Fibroblast of lung (primary cell): Measurements from ENCODE around the gene CHST8. TPM values are rescaled to one million over a fixed set of nuclear protein-coding genes. Genes with fewer than 3 reads are reported as not detected.

ENCODE experiments used
- DNase-seq, 2 donors: peaks; one replicate each; pipeline versions ENCODE4 v3.0.0 to v3.0.0-alpha.2; 2010; ENCODE audit warnings: low read depth in 2 of 2
- H2AFZ ChIP-seq: 2 replicates; pipeline ENCODE4 v1.5.1; 2012; ENCODE audit warnings: low read length, control low read depth, inconsistent platforms
- H3K27ac ChIP-seq: 2 replicates; pipeline ENCODE4 v1.5.1; 2011; ENCODE audit warnings: low read length, control low read depth; ENCODE audit not compliant: insufficient read depth
- H3K27me3 ChIP-seq: 2 replicates; pipeline ENCODE4 v1.5.1; 2011; ENCODE audit warnings: mild to moderate bottlenecking, low read length; ENCODE audit not compliant: control insufficient read depth, insufficient read depth
- H3K36me3 ChIP-seq: 2 replicates; pipeline ENCODE4 v1.5.1; 2011; ENCODE audit warnings: low read length; ENCODE audit not compliant: control insufficient read depth, insufficient read depth
- H3K4me1 ChIP-seq: 2 replicates; pipeline ENCODE4 v1.5.1; 2011; ENCODE audit warnings: low read length; ENCODE audit not compliant: control insufficient read depth, insufficient read depth; ENCODE audit errors: extremely low read depth
- H3K4me2 ChIP-seq: 2 replicates; pipeline ENCODE4 v1.5.1; 2011; ENCODE audit warnings: low read length, control low read depth; ENCODE audit not compliant: insufficient read depth; ENCODE audit errors: extremely low read depth
- H3K4me3 ChIP-seq, 4 experiments: fragments of 200-600 bp in 1 of 4; sonication (generic) in 1 of 4; replicated peaks in 1 of 4; 2 replicates each; pipeline ENCODE4 v1.5.1; 2011 to 2016; ENCODE audit warnings: low read length in 4 of 4, low read depth in 3 of 4, mild to moderate bottlenecking in 3 of 4, control low read depth in 2 of 4, inconsistent platforms in 1 of 4, mixed read lengths in 1 of 4; ENCODE audit not compliant: insufficient read depth in 1 of 4; ENCODE audit errors: control extremely low read depth in 1 of 4
- H3K79me2 ChIP-seq: 2 replicates; pipeline ENCODE4 v1.5.1; 2012; ENCODE audit warnings: mild to moderate bottlenecking, low read length, inconsistent platforms; ENCODE audit not compliant: control insufficient read depth, insufficient read depth
- H3K9ac ChIP-seq: 2 replicates; pipeline ENCODE4 v1.5.1; 2011; ENCODE audit warnings: mild to moderate bottlenecking, low read length, control low read depth; ENCODE audit not compliant: insufficient read depth
- H3K9me3 ChIP-seq: 2 replicates; pipeline ENCODE4 v1.5.1; 2012; ENCODE audit warnings: low read depth, low read length; ENCODE audit not compliant: control insufficient read depth, insufficient read depth
- H4K20me1 ChIP-seq: 2 replicates; pipeline ENCODE4 v1.5.1; 2011; ENCODE audit warnings: low read length; ENCODE audit not compliant: control insufficient read depth, insufficient read depth; ENCODE audit errors: extremely low read depth
- EZH2 ChIP-seq: IDR thresholded peaks from 2 replicates; pipeline ENCODE4 v1.5.1; 2012; ENCODE audit warnings: low read length, control low read depth, mild to moderate bottlenecking; ENCODE audit errors: missing control alignments
- polyA plus RNA-seq, 2 donors: library from polyadenylated mRNA; depleted of rRNA in 1 of 2; stranded (reverse) in 1 of 2; unstranded in 1 of 2; fragments of >200 nt; gene quantifications; 2 replicates each; pipeline ENCODE4 v1.2.1, GENCODE V29; 2011 to 2012; ENCODE audit warnings: missing spikeins in 1 of 2
- total RNA-seq: library from RNA; depleted of rRNA; stranded (reverse); fragments of >200 nt; gene quantifications from 2 replicates; pipeline ENCODE4 v1.2.1, GENCODE V29; 2014
- TF ChIP-seq, protein P1 (sequence below), 2 donors: IDR thresholded peaks in 1 of 2; conservative IDR thresholded peaks in 1 of 2; 1 replicate in 1 of 2; 2 replicates in 1 of 2; pipeline ENCODE4 v1.5.1; 2011 to 2012; ENCODE audit warnings: low read length in 2 of 2, control low read depth in 1 of 2, inconsistent platforms in 1 of 2, low read depth in 1 of 2, mild to moderate bottlenecking in 1 of 2

Gene CHST8
- total and polyA plus RNA-seq, 2 donors (not counting 1 experiment from before 2014, with no cell fraction given), result not detected

DNA sequence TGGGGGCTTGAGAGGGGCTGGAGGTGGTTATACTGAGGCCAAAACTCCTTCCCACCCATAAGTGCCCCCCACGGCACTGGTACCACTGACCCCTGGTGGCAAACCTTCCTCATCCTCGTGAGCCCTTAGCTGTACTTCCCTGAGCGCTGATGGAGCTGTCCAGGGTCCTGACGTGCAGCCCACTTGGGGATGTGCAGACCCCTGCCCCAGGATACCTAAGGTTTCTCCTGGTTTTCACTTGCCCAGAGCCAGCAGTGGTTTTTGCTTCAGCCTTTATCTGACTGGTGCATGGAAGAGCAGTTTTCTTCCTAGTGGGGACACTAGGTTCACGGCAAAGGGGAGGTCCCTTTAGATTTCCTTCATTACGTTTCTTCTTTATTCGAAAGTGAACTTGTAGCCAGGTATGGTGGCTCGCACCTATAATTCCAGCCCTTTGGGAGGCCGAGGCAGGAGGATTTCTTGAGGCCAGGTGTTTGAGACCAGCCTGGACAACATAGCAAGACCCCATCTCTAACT is 146.2 kb downstream of the CHST8 start:
- H3K4me3 ChIP-seq, result no peak overlapping the region
- H3K9me3 ChIP-seq, result no peaks in the 10 kb centered on the region
- no peaks in the 10 kb centered on the region for H4K20me1 ChIP-seq
- peak; percentile 17 to 19 for DNase-seq
- no peak overlapping the region for H3K4me2 ChIP-seq
- no peaks in the 10 kb centered on the region for H3K4me1 ChIP-seq
- no peaks in the 10 kb centered on the region for H3K36me3 ChIP-seq
- H3K27ac ChIP-seq, result no peak overlapping the region
- no peaks in the 10 kb centered on the region for H3K79me2 ChIP-seq
- TF ChIP-seq, protein P1, sequence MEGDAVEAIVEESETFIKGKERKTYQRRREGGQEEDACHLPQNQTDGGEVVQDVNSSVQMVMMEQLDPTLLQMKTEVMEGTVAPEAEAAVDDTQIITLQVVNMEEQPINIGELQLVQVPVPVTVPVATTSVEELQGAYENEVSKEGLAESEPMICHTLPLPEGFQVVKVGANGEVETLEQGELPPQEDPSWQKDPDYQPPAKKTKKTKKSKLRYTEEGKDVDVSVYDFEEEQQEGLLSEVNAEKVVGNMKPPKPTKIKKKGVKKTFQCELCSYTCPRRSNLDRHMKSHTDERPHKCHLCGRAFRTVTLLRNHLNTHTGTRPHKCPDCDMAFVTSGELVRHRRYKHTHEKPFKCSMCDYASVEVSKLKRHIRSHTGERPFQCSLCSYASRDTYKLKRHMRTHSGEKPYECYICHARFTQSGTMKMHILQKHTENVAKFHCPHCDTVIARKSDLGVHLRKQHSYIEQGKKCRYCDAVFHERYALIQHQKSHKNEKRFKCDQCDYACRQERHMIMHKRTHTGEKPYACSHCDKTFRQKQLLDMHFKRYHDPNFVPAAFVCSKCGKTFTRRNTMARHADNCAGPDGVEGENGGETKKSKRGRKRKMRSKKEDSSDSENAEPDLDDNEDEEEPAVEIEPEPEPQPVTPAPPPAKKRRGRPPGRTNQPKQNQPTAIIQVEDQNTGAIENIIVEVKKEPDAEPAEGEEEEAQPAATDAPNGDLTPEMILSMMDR (conservative IDR thresholded peaks at IDR 0.05 in 1 of 2, IDR thresholded peaks at IDR 0.05 in 1 of 2; ENCODE audit: low read depth in 1 of 2, low read length in 2 of 2), result peak in 1 of 2 donors; percentile 12
- no peak for TF ChIP-seq EZH2
- no peak overlapping the region for H3K9ac ChIP-seq
- no peaks in the 10 kb centered on the region for H3K27me3 ChIP-seq
- H2AFZ ChIP-seq, result no peak overlapping the region

DNA sequence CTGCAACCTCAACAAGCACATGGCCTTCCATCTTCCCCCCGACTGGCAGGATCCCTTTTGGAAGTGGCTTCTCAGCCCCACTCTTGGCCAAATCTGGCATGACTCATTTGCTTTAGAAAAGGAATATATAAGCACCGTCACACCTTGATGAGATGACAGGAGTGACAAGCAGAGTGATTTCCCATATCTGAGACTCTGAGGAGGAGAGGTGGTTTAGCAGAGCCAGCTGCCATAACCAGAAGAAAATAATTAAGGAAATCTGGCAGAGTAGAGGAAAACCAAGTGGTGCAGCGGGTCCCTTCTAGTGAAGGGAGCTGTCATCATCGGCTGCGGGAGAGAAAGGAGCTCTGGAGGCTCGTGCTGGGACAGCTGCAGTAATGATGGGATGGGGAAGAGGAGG is 147.5 kb downstream of the CHST8 start:
- Histone ChIP-seq H3K27me3 (no peaks in the 10 kb centered on the region), H3K27ac (no peak overlapping the region), H3K4me3 (no peak overlapping the region), H3K79me2 (no peaks in the 10 kb centered on the region), H3K4me2 (no peak overlapping the region), H2AFZ (no peak overlapping the region), H3K9me3 (no peaks in the 10 kb centered on the region), H4K20me1 (no peaks in the 10 kb centered on the region), H3K9ac (no peak overlapping the region), H3K4me1 (no peaks in the 10 kb centered on the region), H3K36me3 (no peaks in the 10 kb centered on the region)
- no peak for DNase-seq
- no peak for TF ChIP-seq EZH2
- TF ChIP-seq, protein P1 (conservative IDR thresholded peaks at IDR 0.05 in 1 of 2, IDR thresholded peaks at IDR 0.05 in 1 of 2; ENCODE audit: low read depth in 1 of 2, low read length in 2 of 2), result no peak

DNA sequence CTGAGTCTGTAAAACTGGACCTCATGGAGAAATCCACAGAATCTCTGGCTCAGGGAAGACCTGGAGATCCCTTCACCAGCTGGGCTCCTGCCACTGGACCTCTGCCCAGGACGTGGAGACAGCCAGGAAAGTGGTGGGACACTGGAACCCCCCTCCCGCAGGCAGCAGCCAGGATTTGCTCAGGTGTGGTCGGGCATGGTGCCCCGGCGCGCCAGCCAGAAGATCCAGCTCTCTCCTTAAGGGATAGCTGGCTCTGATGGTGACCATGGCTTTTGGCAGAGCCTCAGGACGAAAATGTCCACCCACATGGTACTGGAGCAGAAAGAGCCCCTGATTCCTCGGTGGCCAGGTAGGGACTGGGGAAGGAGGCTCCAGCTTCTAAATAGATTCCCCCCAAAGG is 148.4 kb downstream of the CHST8 start:
- no peak overlapping the region for H3K4me3 ChIP-seq

More for the DNA sequence above, 148.4 kb downstream of the CHST8 start:
- no peaks in the 10 kb centered on the region for H3K79me2 ChIP-seq
- no peaks in the 10 kb centered on the region for H3K9me3 ChIP-seq
- H3K36me3 ChIP-seq, result no peaks in the 10 kb centered on the region
- H3K4me1 ChIP-seq, result no peaks in the 10 kb centered on the region
- no peak overlapping the region for H3K9ac ChIP-seq
- H3K27ac ChIP-seq, result no peak overlapping the region
- TF ChIP-seq, protein P1 (conservative IDR thresholded peaks at IDR 0.05 in 1 of 2, IDR thresholded peaks at IDR 0.05 in 1 of 2; ENCODE audit: low read depth in 1 of 2, low read length in 2 of 2), result no peak
- no peak for TF ChIP-seq EZH2
- H3K4me2 ChIP-seq, result no peak overlapping the region
- no peaks in the 10 kb centered on the region for H3K27me3 ChIP-seq
- DNase-seq, result no peak
- H2AFZ ChIP-seq, result no peak overlapping the region
- no peaks in the 10 kb centered on the region for H4K20me1 ChIP-seq
